Measurements from ENCODE around the gene ALPK3. TPM values are rescaled to one million over a fixed set of nuclear protein-coding genes. Genes with fewer than 3 reads are reported as not detected.
"Not testable (repeated sequence)": the region's sequence is repeated elsewhere in the genome, so short reads cannot be mapped to it uniquely, and the experiment has no call there.

ALPK3 gene
- total RNA-seq, 1 experiment from 2014 or later, result 17.7 TPM

GRCh38 chr15:84845631-84846030 is 28.5 kb downstream of the ALPK3 start:
- not testable (repeated sequence) for H3K27ac Mint-ChIP-seq; H2AK5ac ChIP-seq (ENCODE audit: insufficient read length, low read length); H4K8ac ChIP-seq (replicated peaks; ENCODE audit: insufficient read length, low read depth, low read length); H3K9me3 ChIP-seq (ENCODE audit: control insufficient read depth, low read depth, low read length); H3K4me3 Mint-ChIP-seq; H3K14ac ChIP-seq (ENCODE audit: insufficient read depth, low read length); H3K27me3 Mint-ChIP-seq (ENCODE audit: low read depth); H3K23me2 ChIP-seq (ENCODE audit: insufficient read length, low read depth, low read length, poor library complexity, severe bottlenecking); H3K4ac ChIP-seq (ENCODE audit: low read depth, low read length); H2BK120ac ChIP-seq (ENCODE audit: low read depth, low read length, poor library complexity, severe bottlenecking); H2BK12ac ChIP-seq (ENCODE audit: insufficient read length, low read depth, low read length); H3K27me3 ChIP-seq (ENCODE audit: insufficient read depth, low read length); H3K4me2 ChIP-seq (ENCODE audit: insufficient read depth, insufficient read length, low read length); H2AFZ ChIP-seq (ENCODE audit: low read length); H3T11ph ChIP-seq (ENCODE audit: low read length); H4K20me1 ChIP-seq (ENCODE audit: control insufficient read depth, insufficient read depth, insufficient read length); H3K4me1 ChIP-seq (ENCODE audit: insufficient read depth, low read length); H3K4me1 Mint-ChIP-seq; H4K5ac ChIP-seq (ENCODE audit: insufficient read length, low read depth, low read length); H3K9ac ChIP-seq (ENCODE audit: extremely low read depth, insufficient read length, low read length); H2BK15ac ChIP-seq (ENCODE audit: low read depth, low read length); H3K56ac ChIP-seq (ENCODE audit: insufficient read length, low read depth, low read length); H2BK5ac ChIP-seq (ENCODE audit: insufficient read length, low read length); H3K27ac ChIP-seq (ENCODE audit: insufficient read length, low read depth, low read length); H2BK20ac ChIP-seq (ENCODE audit: low read depth, low read length, poor library complexity, severe bottlenecking); H3K18ac ChIP-seq (ENCODE audit: insufficient read length, low read depth, low read length); H3K79me1 ChIP-seq (ENCODE audit: insufficient read depth, low read depth, low read length, poor library complexity, severe bottlenecking); H4K91ac ChIP-seq (ENCODE audit: insufficient read length, low read depth, low read length); H3K79me2 ChIP-seq (ENCODE audit: insufficient read depth, low read length); H3K23ac ChIP-seq (ENCODE audit: insufficient read length, low read depth, low read length)
- WGBS (ENCODE audit: extremely low coverage, insufficient read length, low lambda C conversion rate), result no CpG with 5 or more reads among the region's 7 CpGs
- peak; percentile 68 for DNase-seq
- peaks cover 13 to 15% of the 10 kb centered on the region in 2 experiments for H3K9me3 Mint-ChIP-seq
- peaks cover 13 to 27% (median 18%) of the 10 kb centered on the region in 3 experiments for H3K36me3 Mint-ChIP-seq (ENCODE audit: insufficient read depth in 1 of 3, low read depth in 3 of 3)
- peak; percentile 88 for TF ChIP-seq CTCF (conservative IDR thresholded peaks at IDR 0.05)

Data from H9 (cell line).